ENCODE data around the gene SIN3A. TPM values are rescaled to one million over a fixed set of nuclear protein-coding genes. Genes with fewer than 3 reads are reported as not detected.
A peak's percentile ranks its signal among the peaks of the same experiment; 100 is the strongest.

SIN3A gene
- total and polyA plus RNA-seq, 2 experiments from 2014 or later: 24.3 to 73.0 TPM

DNA sequence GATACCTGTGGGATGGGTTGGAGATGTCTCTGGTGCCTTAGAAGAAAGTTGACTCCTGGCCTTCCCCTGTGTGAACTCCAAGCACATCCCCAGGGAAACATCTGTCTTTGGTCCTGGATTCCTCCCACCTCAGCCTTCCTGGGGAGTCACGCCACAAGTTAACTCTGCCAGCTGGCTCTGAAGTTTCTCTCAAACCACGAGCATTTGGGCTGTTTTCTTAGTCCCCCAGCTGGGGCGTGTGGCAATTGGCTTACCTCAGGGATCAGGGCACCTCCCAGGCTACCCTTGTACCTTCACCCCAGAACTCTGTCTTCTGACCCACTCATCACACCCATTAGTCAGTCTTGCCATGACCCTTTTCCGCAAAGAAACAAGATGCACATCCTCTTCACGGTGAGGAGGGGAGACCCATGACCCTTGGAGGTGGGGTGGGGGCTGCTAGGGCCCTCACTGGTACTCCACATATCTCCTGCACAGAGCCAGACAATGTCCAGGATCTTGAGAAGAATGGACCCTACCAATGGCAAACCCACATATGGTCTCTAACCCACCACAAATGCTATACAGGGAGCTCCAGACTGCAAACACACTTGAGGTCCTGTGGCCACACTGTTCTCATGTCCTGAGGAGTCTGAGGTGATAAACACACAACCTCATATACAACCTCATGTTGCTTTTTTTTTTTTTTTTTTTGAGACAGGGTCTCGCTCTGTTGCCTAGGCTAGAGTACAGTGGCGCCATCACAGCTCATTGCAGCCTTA is 100.7 kb downstream of the SIN3A start:
- Histone ChIP-seq H3K4me2 (no peak overlapping the region), H4K20me1 (replicated peaks; ENCODE audit: insufficient read depth) (no peaks in the 10 kb centered on the region), H3K4me3 (no peak overlapping the region), H3K36me3 (ENCODE audit: insufficient read depth) (no peaks in the 10 kb centered on the region), H3K79me2 (replicated peaks; ENCODE audit: insufficient read depth) (no peaks in the 10 kb centered on the region), H2AFZ (no peak overlapping the region), H3K9me2 (ENCODE audit: insufficient read depth) (0 out of 2 replicates have a peak, but pooled peaks cover 5% of the 10 kb centered on the region), H3K4me1 (ENCODE audit: insufficient read depth) (peaks cover 4% of the 10 kb centered on the region; the same call in 1 of the 2 replicates), H3K27me3 (ENCODE audit: insufficient read depth) (peaks cover 35% of the 10 kb centered on the region), H3K27ac (ENCODE audit: low read depth) (no peak overlapping the region), H3F3A (replicated peaks; ENCODE audit: low read depth) (0 out of 2 replicates have a peak, but pooled peaks cover 4% of the 10 kb centered on the region)
- no peak overlapping the region for H3K27ac Mint-ChIP-seq
- H3K4me1 Mint-ChIP-seq: peaks cover 4% of the 10 kb centered on the region; the same call in 2 of the 3 replicates
- ATAC-seq: no peak
- TF ChIP-seq POLR2AphosphoS5 (IDR thresholded peaks at IDR 0.05; ENCODE audit: low read depth) (peak; percentile 14; the same call in 1 of the 2 replicates), EZH2phosphoT487 (IDR thresholded peaks at IDR 0.05; ENCODE audit: unreplicated experiment) (no peak)
- no peak for DNase-seq (ENCODE audit: low spot score)
- H3K27me3 Mint-ChIP-seq (ENCODE audit: insufficient read depth, low read depth, poor library complexity): peaks cover 31% of the 10 kb centered on the region
- no peak overlapping the region for H3K4me3 Mint-ChIP-seq
- H3K36me3 Mint-ChIP-seq (ENCODE audit: low read depth): peaks cover 5% of the 10 kb centered on the region; the same call in 1 of the 3 replicates
- no peaks in the 10 kb centered on the region for H3K9me3 Mint-ChIP-seq

DNA sequence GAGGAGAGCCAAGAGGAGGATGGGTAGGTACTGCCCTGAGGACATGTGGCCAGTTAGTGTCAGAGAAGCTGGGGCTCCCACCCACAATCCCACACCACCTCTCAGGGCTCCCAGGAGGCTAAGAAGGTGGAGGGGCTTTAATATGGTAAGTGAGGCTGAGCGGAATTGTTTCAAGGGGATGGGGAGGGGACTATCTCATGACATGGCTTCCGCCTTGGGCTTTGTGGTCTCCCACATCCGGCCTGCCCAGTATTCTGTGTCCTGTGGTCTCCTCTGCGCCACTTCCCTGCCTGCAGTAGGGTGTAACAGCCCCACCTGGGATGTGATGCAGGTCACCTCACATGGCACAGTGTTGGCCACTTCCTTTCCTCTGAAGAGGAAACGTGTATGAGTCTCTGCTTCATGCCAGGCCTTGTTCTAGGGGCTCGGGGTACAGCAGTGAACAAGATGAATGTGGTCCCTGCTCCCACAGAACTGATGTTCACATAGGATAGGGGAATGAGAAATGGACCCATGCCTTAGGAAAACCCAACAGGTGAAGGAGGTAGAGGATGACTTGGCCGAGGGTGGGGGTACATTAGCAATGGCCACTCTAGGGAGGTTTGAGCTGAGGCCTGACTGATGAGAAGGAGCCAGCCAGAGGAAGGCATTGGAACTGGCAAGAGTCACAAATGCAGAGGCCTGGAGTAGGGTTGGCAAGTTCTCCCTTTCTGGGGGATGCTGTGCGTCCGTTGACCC is 101.5 kb downstream of the SIN3A start:
- H2AFZ ChIP-seq: no peak overlapping the region
- peaks cover 36% of the 10 kb centered on the region for H3K27me3 ChIP-seq (ENCODE audit: insufficient read depth)
- Mint-ChIP-seq H3K9me3 (no peaks in the 10 kb centered on the region), H3K4me1 (peaks cover 4% of the 10 kb centered on the region; the same call in 2 of the 3 replicates), H3K36me3 (ENCODE audit: low read depth) (peaks cover 5% of the 10 kb centered on the region; the same call in 1 of the 3 replicates), H3K27ac (no peak overlapping the region), H3K4me3 (no peak overlapping the region), H3K27me3 (ENCODE audit: insufficient read depth, low read depth, poor library complexity) (peaks cover 32% of the 10 kb centered on the region)
- H3K4me3 ChIP-seq: no peak overlapping the region
- no peaks in the 10 kb centered on the region for H3K79me2 ChIP-seq (replicated peaks; ENCODE audit: insufficient read depth)
- no peak overlapping the region for H3K4me2 ChIP-seq
- 0 out of 2 replicates have a peak, but pooled peaks cover 4% of the 10 kb centered on the region for H3F3A ChIP-seq (replicated peaks; ENCODE audit: low read depth)
- DNase-seq (ENCODE audit: low spot score) (no peak), ATAC-seq (no peak)
- H4K20me1 ChIP-seq (replicated peaks; ENCODE audit: insufficient read depth): no peaks in the 10 kb centered on the region
- H3K4me1 ChIP-seq (ENCODE audit: insufficient read depth): peaks cover 4% of the 10 kb centered on the region; the same call in 1 of the 2 replicates
- no peak overlapping the region for H3K27ac ChIP-seq (ENCODE audit: low read depth)
- H3K36me3 ChIP-seq (ENCODE audit: insufficient read depth): no peaks in the 10 kb centered on the region
- 0 out of 2 replicates have a peak, but pooled peaks cover 5% of the 10 kb centered on the region for H3K9me2 ChIP-seq (ENCODE audit: insufficient read depth)
- TF ChIP-seq REST (IDR thresholded peaks at IDR 0.05; ENCODE audit: unreplicated experiment) (no peak), ZNF114 (CRISPR knock-in tag; IDR thresholded peaks at IDR 0.05) (no peak), JUNB (IDR thresholded peaks at IDR 0.05; ENCODE audit: unreplicated experiment) (no peak), ZNF462 (CRISPR knock-in tag; IDR thresholded peaks at IDR 0.05) (no peak), NANOG (IDR thresholded peaks at IDR 0.05; ENCODE audit: borderline replicate concordance) (no peak), ZNF331 (CRISPR knock-in tag; IDR thresholded peaks at IDR 0.05; ENCODE audit: low read depth) (no peak), EZH2 (IDR thresholded peaks at IDR 0.05; ENCODE audit: low read depth, unreplicated experiment) (no peak), STAT1 (IDR thresholded peaks at IDR 0.05; ENCODE audit: unreplicated experiment) (no peak), EZH2phosphoT487 (IDR thresholded peaks at IDR 0.05; ENCODE audit: unreplicated experiment) (no peak)

Measured in GM23338 (cell line).